ENCODE measurements around the gene PSMC4. TPM values are rescaled to one million over a fixed set of nuclear protein-coding genes. Genes with fewer than 3 reads are reported as not detected.

PSMC4 gene
- total RNA-seq, 1 experiment from 2014 or later: 2,386 TPM

DNA sequence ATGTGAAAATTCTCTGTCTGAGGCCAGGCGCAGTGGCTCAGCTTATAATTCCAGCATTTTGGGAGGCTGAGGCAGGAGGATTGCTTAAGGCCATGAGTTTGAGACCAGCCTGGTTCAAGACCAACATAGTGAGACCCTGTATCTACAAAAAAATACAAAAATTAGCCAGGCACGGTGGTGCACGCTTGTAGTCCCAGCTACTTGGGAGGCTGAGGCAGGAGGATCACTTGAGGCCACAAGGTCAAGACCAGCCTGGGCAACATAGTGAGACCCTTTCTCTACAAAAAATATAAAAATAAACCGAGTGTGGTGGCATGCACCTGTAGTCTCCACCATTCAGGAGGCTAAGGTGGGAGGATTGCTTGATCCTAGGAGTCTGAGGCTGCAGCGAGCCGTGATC, 34.3 kb upstream of the PSMC4 start:
- intact Hi-C loops (cut with micrococcal nuclease; ENCODE audit: unreplicated experiment): no loop called here
- in situ Hi-C loops (cut with HindIII; ENCODE audit: low pct_unique_long_range_greater_than_20kb, low sequenced_read_pairs): loop anchor here (5.0 to 25.0 kb wide), 8 partner anchors 36 to 949 kb away; partner anchors contain the start of genes FBXO17, PSMC4 and ZNF780A
- no peak for TF ChIP-seq POLR2AphosphoS5 (IDR thresholded peaks at IDR 0.05; ENCODE audit: low read depth, low read length)

DNA sequence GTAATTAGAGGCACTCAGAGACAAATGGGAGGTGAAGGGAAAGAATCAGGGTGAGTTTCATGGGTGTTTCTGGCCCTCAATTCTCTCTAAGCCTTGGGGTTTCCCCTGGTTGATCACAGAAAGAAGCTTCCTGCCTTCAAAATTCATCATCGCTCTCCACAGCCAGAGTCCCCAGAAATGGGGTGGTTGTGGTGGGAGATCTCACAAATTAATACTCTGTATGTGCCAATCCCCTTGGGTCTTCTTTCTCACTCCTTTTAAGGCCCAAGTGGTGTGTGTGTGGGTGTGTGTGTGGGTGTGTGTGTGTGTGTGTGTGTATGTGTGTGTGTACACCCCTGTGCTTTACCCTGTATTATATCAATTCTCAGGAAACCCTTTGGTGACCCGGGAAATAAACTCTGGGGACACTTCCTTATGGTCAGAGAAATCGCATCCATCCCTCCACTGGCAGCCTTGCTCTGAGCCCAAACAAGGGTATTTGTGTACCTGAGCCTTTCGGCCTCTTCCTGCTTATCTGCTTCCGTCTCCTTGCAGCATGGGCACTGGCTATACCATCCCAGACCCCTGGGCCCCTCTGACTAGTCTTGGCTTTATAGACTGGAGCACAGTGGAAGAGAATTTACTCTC, 33.8 kb upstream of the PSMC4 start:
- peaks cover 6% of the 10 kb centered on the region for H3K4me1 ChIP-seq (ENCODE audit: control insufficient read depth, insufficient read depth, low read length)
- no TSS peak for BruUV-seq (replicated peaks)
- peaks cover 12% of the 10 kb centered on the region; the same call in 1 of the 2 replicates for H3K9me3 ChIP-seq (ENCODE audit: control insufficient read depth, insufficient read depth, low read depth, low read length)
- ChIA-PET CTCF (interaction anchor here (0.5 to 3.1 kb wide), 8 partner anchors 9 to 393 kb away, joined by 3 to 19 read pairs (median 4); partner anchors contain the start of gene PSMC4), POLR2A (interaction anchor here (0.5 to 1.9 kb wide), 4 partner anchors 13 to 95 kb away, joined by 3 to 14 read pairs (median 5); partner anchors contain the start of genes FBL and PSMC4)
- no peak overlapping the region for H3K4me3 ChIP-seq (ENCODE audit: low read depth in 2 of 2, low read length in 2 of 2)
- ATAC-seq (0 out of 2 replicates have a peak, but pooled peaks have one; percentile 1), DNase-seq (ENCODE audit: low read depth, low spot score) (no peak)
- no peak overlapping the region for H3K27ac ChIP-seq (ENCODE audit: low read length)
- in situ Hi-C loops (cut with HindIII; ENCODE audit: low pct_unique_long_range_greater_than_20kb, low sequenced_read_pairs): loop anchor here (5.0 to 25.0 kb wide), 8 partner anchors 35 to 950 kb away; partner anchors contain the start of genes FBXO17, PSMC4 and ZNF780A
- H3K36me3 ChIP-seq (ENCODE audit: control insufficient read depth, insufficient read depth, low read length): no peaks in the 10 kb centered on the region
- peaks cover 42% of the 10 kb centered on the region for H3K27me3 ChIP-seq (ENCODE audit: control insufficient read depth, insufficient read depth, low read length)
- TF ChIP-seq TCF7L2 (IDR thresholded peaks at IDR 0.05; ENCODE audit: low read depth, low read length): no peak
- TF ChIP-seq SIN3A (IDR thresholded peaks at IDR 0.05; ENCODE audit: borderline replicate concordance, insufficient read depth, low read depth, low read length): no peak
- TF ChIP-seq POLR2AphosphoS5 (IDR thresholded peaks at IDR 0.05; ENCODE audit: low read depth, low read length): no peak
- TF ChIP-seq, protein P1, sequence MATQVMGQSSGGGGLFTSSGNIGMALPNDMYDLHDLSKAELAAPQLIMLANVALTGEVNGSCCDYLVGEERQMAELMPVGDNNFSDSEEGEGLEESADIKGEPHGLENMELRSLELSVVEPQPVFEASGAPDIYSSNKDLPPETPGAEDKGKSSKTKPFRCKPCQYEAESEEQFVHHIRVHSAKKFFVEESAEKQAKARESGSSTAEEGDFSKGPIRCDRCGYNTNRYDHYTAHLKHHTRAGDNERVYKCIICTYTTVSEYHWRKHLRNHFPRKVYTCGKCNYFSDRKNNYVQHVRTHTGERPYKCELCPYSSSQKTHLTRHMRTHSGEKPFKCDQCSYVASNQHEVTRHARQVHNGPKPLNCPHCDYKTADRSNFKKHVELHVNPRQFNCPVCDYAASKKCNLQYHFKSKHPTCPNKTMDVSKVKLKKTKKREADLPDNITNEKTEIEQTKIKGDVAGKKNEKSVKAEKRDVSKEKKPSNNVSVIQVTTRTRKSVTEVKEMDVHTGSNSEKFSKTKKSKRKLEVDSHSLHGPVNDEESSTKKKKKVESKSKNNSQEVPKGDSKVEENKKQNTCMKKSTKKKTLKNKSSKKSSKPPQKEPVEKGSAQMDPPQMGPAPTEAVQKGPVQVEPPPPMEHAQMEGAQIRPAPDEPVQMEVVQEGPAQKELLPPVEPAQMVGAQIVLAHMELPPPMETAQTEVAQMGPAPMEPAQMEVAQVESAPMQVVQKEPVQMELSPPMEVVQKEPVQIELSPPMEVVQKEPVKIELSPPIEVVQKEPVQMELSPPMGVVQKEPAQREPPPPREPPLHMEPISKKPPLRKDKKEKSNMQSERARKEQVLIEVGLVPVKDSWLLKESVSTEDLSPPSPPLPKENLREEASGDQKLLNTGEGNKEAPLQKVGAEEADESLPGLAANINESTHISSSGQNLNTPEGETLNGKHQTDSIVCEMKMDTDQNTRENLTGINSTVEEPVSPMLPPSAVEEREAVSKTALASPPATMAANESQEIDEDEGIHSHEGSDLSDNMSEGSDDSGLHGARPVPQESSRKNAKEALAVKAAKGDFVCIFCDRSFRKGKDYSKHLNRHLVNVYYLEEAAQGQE (IDR thresholded peaks at IDR 0.05; ENCODE audit: insufficient read depth in 1 of 2, low read depth in 2 of 2, low read length in 1 of 2): no peak
- TF ChIP-seq, protein P2, sequence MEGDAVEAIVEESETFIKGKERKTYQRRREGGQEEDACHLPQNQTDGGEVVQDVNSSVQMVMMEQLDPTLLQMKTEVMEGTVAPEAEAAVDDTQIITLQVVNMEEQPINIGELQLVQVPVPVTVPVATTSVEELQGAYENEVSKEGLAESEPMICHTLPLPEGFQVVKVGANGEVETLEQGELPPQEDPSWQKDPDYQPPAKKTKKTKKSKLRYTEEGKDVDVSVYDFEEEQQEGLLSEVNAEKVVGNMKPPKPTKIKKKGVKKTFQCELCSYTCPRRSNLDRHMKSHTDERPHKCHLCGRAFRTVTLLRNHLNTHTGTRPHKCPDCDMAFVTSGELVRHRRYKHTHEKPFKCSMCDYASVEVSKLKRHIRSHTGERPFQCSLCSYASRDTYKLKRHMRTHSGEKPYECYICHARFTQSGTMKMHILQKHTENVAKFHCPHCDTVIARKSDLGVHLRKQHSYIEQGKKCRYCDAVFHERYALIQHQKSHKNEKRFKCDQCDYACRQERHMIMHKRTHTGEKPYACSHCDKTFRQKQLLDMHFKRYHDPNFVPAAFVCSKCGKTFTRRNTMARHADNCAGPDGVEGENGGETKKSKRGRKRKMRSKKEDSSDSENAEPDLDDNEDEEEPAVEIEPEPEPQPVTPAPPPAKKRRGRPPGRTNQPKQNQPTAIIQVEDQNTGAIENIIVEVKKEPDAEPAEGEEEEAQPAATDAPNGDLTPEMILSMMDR (IDR thresholded peaks at IDR 0.05): no peak
- intact Hi-C loops (cut with micrococcal nuclease; ENCODE audit: unreplicated experiment): no loop called here

More for the DNA sequence above, 34.3 kb upstream of the PSMC4 start:
- ATAC-seq (no peak), DNase-seq (ENCODE audit: low read depth, low spot score) (no peak)
- H3K27me3 ChIP-seq (ENCODE audit: control insufficient read depth, insufficient read depth, low read length): peaks cover 39% of the 10 kb centered on the region
- H3K4me1 ChIP-seq (ENCODE audit: control insufficient read depth, insufficient read depth, low read length): peaks cover 2% of the 10 kb centered on the region; the same call in 1 of the 2 replicates
- H3K9me3 ChIP-seq (ENCODE audit: control insufficient read depth, insufficient read depth, low read depth, low read length): peaks cover 12% of the 10 kb centered on the region; the same call in 1 of the 2 replicates
- CTCF ChIA-PET: interaction anchor here (0.5 to 3.1 kb wide), 6 partner anchors 17 to 496 kb away, joined by 3 to 19 read pairs (median 4); partner anchors contain the start of gene PSMC4
- no peak overlapping the region for H3K27ac ChIP-seq (ENCODE audit: low read length)
- no peak overlapping the region for H3K4me3 ChIP-seq (ENCODE audit: low read depth in 2 of 2, low read length in 2 of 2)
- BruUV-seq (replicated peaks): no TSS peak
- no peaks in the 10 kb centered on the region for H3K36me3 ChIP-seq (ENCODE audit: control insufficient read depth, insufficient read depth, low read length)
- POLR2A ChIA-PET: interaction anchor here (0.6 to 1.2 kb wide), 4 partner anchors 9 to 254 kb away, joined by 3 to 4 read pairs (median 4); partner anchors contain the start of gene FBL
